ENCODE data around the gene CHIT1.

- TF ChIP-seq POLR2A (IDR thresholded peaks at IDR 0.05; ENCODE audit: extremely low read depth, insufficient read length) (no peak), CTCF (IDR thresholded peaks at IDR 0.05; ENCODE audit: low read depth, low read length) (no peak), MAX (IDR thresholded peaks at IDR 0.05; ENCODE audit: low read depth, low read length) (no peak)
These were observed 59.5 kb downstream of the CHIT1 start for GRCh38 chr1:203169770-203170520.
